Measurements from ENCODE around the gene FAM13A. TPM values are rescaled to one million over a fixed set of nuclear protein-coding genes. Genes with fewer than 3 reads are reported as not detected.
"Not testable (repeated sequence)": the region's sequence is repeated elsewhere in the genome, so short reads cannot be mapped to it uniquely, and the experiment has no call there.

The FAM13A gene
- total RNA-seq, 1 donor from 2014 or later = 4.5 TPM

GRCh38 chr4:89005066-89005465, 51.9 kb downstream of the FAM13A start:
- not testable (repeated sequence) for H3K4me1 Mint-ChIP-seq (ENCODE audit: low read depth)

DNA sequence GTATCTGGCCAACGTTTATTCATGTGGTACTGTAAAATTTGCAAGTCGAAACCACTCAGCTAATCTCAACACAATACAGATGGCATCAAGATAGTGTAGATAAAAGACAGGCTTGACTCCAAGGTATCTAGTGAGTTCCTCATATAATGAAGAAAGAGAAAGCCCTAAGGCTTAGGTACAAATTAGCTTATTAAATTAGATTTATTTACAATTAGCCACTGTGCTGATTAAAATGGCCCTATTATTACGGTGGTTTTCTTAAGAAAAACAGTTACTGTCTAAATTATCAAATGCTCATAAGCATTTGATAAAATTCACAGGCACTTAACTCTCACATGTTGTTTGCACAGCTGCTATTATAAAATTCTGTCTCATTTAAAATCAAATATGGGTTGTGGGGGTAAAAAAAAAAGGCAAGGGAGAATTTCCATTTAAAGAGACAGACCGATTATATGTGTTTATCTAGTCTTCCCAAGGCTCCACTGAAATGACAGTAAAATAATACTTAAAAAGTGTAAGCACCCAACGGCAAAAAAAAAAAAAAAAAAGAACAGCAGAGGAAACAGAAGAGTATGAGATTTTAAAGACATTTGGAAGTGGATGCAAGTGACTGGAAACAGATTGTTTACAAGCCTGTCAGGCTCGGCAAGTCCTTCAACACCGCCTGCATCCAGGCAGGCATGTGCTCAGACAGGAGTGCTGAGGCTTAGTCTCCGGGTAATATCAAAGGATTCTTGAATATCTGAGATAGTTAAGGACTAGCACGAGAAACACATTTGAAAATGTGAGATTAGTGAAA, 55.1 kb downstream of the FAM13A start:
- H3K36me3 Mint-ChIP-seq (ENCODE audit: low read depth) = no peaks in the 10 kb centered on the region
- H3K4me3 Mint-ChIP-seq (ENCODE audit: low read depth) = no peak overlapping the region
- intact Hi-C loops (cut with micrococcal nuclease) = no loop called here
- H3K27me3 Mint-ChIP-seq (ENCODE audit: low read depth) = peaks cover 1% of the 10 kb centered on the region
- H3K9me3 Mint-ChIP-seq = peaks cover 3% of the 10 kb centered on the region
- H3K27ac Mint-ChIP-seq = no peak overlapping the region
- H3K4me1 Mint-ChIP-seq (ENCODE audit: low read depth) = peaks cover 2% of the 10 kb centered on the region
- no peak for DNase-seq (ENCODE audit: low spot score)

More at GRCh38 chr4:89005066-89005465, 51.9 kb downstream of the FAM13A start:
- DNase-seq (ENCODE audit: low spot score); H3K4me3 Mint-ChIP-seq (ENCODE audit: low read depth); H3K36me3 Mint-ChIP-seq (ENCODE audit: low read depth); H3K27ac Mint-ChIP-seq; H3K27me3 Mint-ChIP-seq (ENCODE audit: low read depth); intact Hi-C loops (cut with micrococcal nuclease); H3K9me3 Mint-ChIP-seq: not testable (repeated sequence)

GRCh38 chr4:89000844-89001360, 56.1 kb downstream of the FAM13A start:
- Mint-ChIP-seq H3K4me1 (ENCODE audit: low read depth) (peaks cover 2% of the 10 kb centered on the region), H3K27me3 (ENCODE audit: low read depth) (peaks cover 1% of the 10 kb centered on the region), H3K4me3 (ENCODE audit: low read depth) (no peak overlapping the region), H3K27ac (no peak overlapping the region), H3K9me3 (peaks cover 3% of the 10 kb centered on the region), H3K36me3 (ENCODE audit: low read depth) (no peaks in the 10 kb centered on the region)
- intact Hi-C loops (cut with micrococcal nuclease) = no loop called here
- no peak for DNase-seq (ENCODE audit: low spot score)

- Mint-ChIP-seq H3K27ac (no peak overlapping the region), H3K36me3 (ENCODE audit: low read depth) (no peaks in the 10 kb centered on the region), H3K4me1 (ENCODE audit: low read depth) (peaks cover 2% of the 10 kb centered on the region), H3K4me3 (ENCODE audit: low read depth) (no peak overlapping the region), H3K9me3 (peaks cover 3% of the 10 kb centered on the region), H3K27me3 (ENCODE audit: low read depth) (peaks cover 1% of the 10 kb centered on the region)
- DNase-seq (ENCODE audit: low spot score) = no peak
- intact Hi-C loops (cut with micrococcal nuclease) = no loop called here
These were observed 56.6 kb downstream of the FAM13A start for GRCh38 chr4:89000382-89000781.

- Mint-ChIP-seq H3K4me1 (ENCODE audit: low read depth) (peaks cover 2% of the 10 kb centered on the region), H3K27ac (no peak overlapping the region), H3K27me3 (ENCODE audit: low read depth) (peaks cover 1% of the 10 kb centered on the region), H3K9me3 (no peaks in the 10 kb centered on the region), H3K4me3 (ENCODE audit: low read depth) (no peak overlapping the region), H3K36me3 (ENCODE audit: low read depth) (no peaks in the 10 kb centered on the region)
- no peak for DNase-seq (ENCODE audit: low spot score)
- intact Hi-C loops (cut with micrococcal nuclease) = no loop called here
These were observed 57.5 kb downstream of the FAM13A start for GRCh38 chr4:88999392-88999930.

DNA sequence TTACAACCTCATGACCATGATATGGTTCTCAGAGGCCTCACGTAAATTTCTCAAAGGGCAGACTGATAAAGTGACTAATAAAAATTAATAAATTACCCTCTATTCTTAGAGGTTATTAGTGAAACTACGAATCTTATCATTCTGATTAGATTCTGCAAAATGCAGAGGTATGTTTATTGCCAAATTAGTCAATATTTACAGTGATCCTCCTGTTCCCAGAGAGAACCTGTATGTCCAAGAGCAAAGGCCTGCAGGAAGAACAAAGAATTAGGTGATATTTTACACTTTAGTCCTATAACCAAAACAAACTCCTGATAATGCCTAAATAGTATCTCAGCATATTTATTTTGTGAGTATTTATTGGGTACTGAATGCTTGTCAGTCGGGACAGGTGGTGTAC, 58.1 kb downstream of the FAM13A start:
- intact Hi-C loops (cut with micrococcal nuclease) = no loop called here
- H3K36me3 Mint-ChIP-seq (ENCODE audit: low read depth) = no peaks in the 10 kb centered on the region
- DNase-seq (ENCODE audit: low spot score) = no peak

GRCh38 chr4:88998001-88998400, 59.0 kb downstream of the FAM13A start:
- intact Hi-C loops (cut with micrococcal nuclease) = no loop called here
- Mint-ChIP-seq H3K27ac (no peak overlapping the region), H3K27me3 (ENCODE audit: low read depth) (peaks cover 1% of the 10 kb centered on the region), H3K4me3 (ENCODE audit: low read depth) (no peak overlapping the region), H3K36me3 (ENCODE audit: low read depth) (no peaks in the 10 kb centered on the region), H3K9me3 (no peaks in the 10 kb centered on the region), H3K4me1 (ENCODE audit: low read depth) (peaks cover 2% of the 10 kb centered on the region)
- DNase-seq (ENCODE audit: low spot score) = no peak

More for the DNA sequence above, 58.1 kb downstream of the FAM13A start:
- Mint-ChIP-seq H3K4me1 (ENCODE audit: low read depth) (peaks cover 2% of the 10 kb centered on the region), H3K27ac (no peak overlapping the region), H3K9me3 (no peaks in the 10 kb centered on the region), H3K27me3 (ENCODE audit: low read depth) (peaks cover 1% of the 10 kb centered on the region), H3K4me3 (ENCODE audit: low read depth) (no peak overlapping the region)

- H3K27me3 Mint-ChIP-seq (ENCODE audit: low read depth) = no peaks in the 10 kb centered on the region
- peaks cover under 1% of the 10 kb centered on the region for H3K4me1 Mint-ChIP-seq (ENCODE audit: low read depth)
- H3K27ac Mint-ChIP-seq = no peak overlapping the region
- intact Hi-C loops (cut with micrococcal nuclease) = no loop called here
- no peak overlapping the region for H3K4me3 Mint-ChIP-seq (ENCODE audit: low read depth)
- no peak for DNase-seq (ENCODE audit: low spot score)
- H3K9me3 Mint-ChIP-seq = no peaks in the 10 kb centered on the region
- no peaks in the 10 kb centered on the region for H3K36me3 Mint-ChIP-seq (ENCODE audit: low read depth)
These were observed 61.1 kb downstream of the FAM13A start for GRCh38 chr4:88995874-88996273.

- H3K9me3 Mint-ChIP-seq; H3K27me3 Mint-ChIP-seq (ENCODE audit: low read depth); H3K4me1 Mint-ChIP-seq (ENCODE audit: low read depth); intact Hi-C loops (cut with micrococcal nuclease); DNase-seq (ENCODE audit: low spot score); H3K27ac Mint-ChIP-seq; H3K4me3 Mint-ChIP-seq (ENCODE audit: low read depth); H3K36me3 Mint-ChIP-seq (ENCODE audit: low read depth): not testable (repeated sequence)
These were observed 61.7 kb downstream of the FAM13A start for GRCh38 chr4:88995257-88995656.

GRCh38 chr4:88993246-88993645, 63.7 kb downstream of the FAM13A start:
- no peaks in the 10 kb centered on the region for H3K27me3 Mint-ChIP-seq (ENCODE audit: low read depth)
- no peaks in the 10 kb centered on the region for H3K4me1 Mint-ChIP-seq (ENCODE audit: low read depth)
- intact Hi-C loops (cut with micrococcal nuclease) = no loop called here
- H3K4me3 Mint-ChIP-seq (ENCODE audit: low read depth) = no peak overlapping the region
- H3K27ac Mint-ChIP-seq = no peak overlapping the region
- DNase-seq (ENCODE audit: low spot score) = no peak
- H3K9me3 Mint-ChIP-seq = no peaks in the 10 kb centered on the region
- H3K36me3 Mint-ChIP-seq (ENCODE audit: low read depth) = no peaks in the 10 kb centered on the region

DNA sequence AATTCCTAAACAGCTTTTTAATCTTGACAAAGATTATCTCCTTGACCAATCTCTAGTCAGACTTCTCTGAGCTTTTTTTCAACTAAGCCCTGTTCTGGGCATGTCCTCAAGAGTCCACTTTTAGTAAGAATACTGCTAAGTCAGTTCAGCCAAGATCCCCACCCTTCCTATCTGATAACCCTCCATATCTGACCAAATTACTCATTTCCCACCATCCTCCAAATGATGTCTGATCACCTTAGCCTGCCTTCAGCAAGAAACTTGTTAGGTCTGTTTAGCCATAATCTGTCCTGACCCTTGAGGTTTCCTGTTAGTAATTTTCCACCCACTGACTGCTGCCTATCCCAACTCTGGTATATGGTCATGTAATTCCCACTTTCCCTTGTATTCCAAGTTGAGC, 65.2 kb downstream of the FAM13A start:
- Mint-ChIP-seq H3K4me1 (ENCODE audit: low read depth) (no peaks in the 10 kb centered on the region), H3K4me3 (ENCODE audit: low read depth) (no peak overlapping the region), H3K36me3 (ENCODE audit: low read depth) (no peaks in the 10 kb centered on the region), H3K9me3 (no peaks in the 10 kb centered on the region), H3K27me3 (ENCODE audit: low read depth) (no peaks in the 10 kb centered on the region), H3K27ac (no peak overlapping the region)
- DNase-seq (ENCODE audit: low spot score) = no peak
- intact Hi-C loops (cut with micrococcal nuclease) = no loop called here

- no peak for DNase-seq (ENCODE audit: low spot score)
- Mint-ChIP-seq H3K27me3 (ENCODE audit: low read depth) (peaks cover 1% of the 10 kb centered on the region), H3K4me3 (ENCODE audit: low read depth) (no peak overlapping the region), H3K4me1 (ENCODE audit: low read depth) (no peaks in the 10 kb centered on the region), H3K9me3 (no peaks in the 10 kb centered on the region), H3K27ac (no peak overlapping the region), H3K36me3 (ENCODE audit: low read depth) (no peaks in the 10 kb centered on the region)
- intact Hi-C loops (cut with micrococcal nuclease) = no loop called here
These were observed 67.0 kb downstream of the FAM13A start for GRCh38 chr4:88989990-88990389.

DNA sequence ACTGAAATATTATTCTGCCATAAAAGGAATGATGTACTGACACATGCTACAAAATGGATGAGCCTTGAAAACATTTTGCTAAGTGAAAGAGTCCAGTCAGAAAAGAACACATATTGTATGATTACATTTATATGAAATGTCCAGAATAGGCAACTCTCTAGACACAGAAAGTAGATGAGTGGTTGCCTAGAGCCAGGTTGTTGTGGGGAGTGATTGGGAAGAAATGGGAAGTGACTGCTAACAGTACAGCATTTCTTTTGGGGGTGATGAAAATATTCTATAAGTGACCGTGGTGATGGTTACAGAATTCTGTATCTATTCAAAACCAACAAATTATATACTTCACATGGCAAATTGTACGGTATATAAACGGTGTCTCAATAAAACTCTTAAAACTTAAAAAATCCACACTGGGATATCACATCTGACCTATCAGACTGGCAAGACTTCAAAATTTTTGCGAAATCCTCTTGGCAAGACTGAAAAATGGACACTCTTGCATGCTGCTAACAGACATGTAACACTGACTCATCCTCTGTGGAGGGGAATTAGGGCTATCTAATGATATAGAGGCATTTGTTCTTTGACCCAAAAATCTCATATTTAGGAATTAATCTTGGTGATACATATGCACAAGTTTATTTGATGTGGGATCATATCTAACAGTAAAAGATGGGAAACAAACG, 71.8 kb downstream of the FAM13A start:
- intact Hi-C loops (cut with micrococcal nuclease) = no loop called here
- H3K27ac Mint-ChIP-seq = no peak overlapping the region
- no peak overlapping the region for H3K4me3 Mint-ChIP-seq (ENCODE audit: low read depth)
- H3K9me3 Mint-ChIP-seq = no peaks in the 10 kb centered on the region
- DNase-seq (ENCODE audit: low spot score) = no peak
- peaks cover 6% of the 10 kb centered on the region for H3K27me3 Mint-ChIP-seq (ENCODE audit: low read depth)
- no peaks in the 10 kb centered on the region for H3K4me1 Mint-ChIP-seq (ENCODE audit: low read depth)
- no peaks in the 10 kb centered on the region for H3K36me3 Mint-ChIP-seq (ENCODE audit: low read depth)

Measured in activated T-helper 2 cell treated with anti-CD3 and anti-CD28 coated beads, Interferon-gamma antibody, Interleukin-2, Interleukin-4, amounts not matched to agents 10 μg/mL and 5 μg/mL and 100 μg/mL, durations not matched to agents 14 hours and 24 hours and 36 hours (primary cell).